ENCODE measurements around the gene TAF1.

DNA sequence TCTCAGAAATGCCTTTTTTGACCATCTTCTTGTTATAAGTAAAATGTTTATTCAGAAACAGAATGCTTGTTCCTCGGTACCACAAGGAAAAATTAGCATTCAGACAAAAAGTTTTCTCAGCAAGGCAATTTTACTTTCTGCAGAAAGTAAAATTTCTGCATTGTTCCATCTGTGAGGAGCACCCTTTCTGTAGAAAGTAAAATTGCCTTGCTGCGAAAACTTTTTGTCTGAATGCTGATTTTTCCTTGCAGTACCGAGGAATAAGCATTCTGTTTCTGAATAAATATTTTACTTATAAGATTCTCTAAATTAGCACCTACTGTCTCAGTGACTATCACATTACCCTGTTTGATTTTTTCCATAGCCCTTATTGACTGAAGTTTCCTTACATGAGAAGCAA, 39.8 kb upstream of the TAF1 start:
- TF ChIP-seq, protein P1, sequence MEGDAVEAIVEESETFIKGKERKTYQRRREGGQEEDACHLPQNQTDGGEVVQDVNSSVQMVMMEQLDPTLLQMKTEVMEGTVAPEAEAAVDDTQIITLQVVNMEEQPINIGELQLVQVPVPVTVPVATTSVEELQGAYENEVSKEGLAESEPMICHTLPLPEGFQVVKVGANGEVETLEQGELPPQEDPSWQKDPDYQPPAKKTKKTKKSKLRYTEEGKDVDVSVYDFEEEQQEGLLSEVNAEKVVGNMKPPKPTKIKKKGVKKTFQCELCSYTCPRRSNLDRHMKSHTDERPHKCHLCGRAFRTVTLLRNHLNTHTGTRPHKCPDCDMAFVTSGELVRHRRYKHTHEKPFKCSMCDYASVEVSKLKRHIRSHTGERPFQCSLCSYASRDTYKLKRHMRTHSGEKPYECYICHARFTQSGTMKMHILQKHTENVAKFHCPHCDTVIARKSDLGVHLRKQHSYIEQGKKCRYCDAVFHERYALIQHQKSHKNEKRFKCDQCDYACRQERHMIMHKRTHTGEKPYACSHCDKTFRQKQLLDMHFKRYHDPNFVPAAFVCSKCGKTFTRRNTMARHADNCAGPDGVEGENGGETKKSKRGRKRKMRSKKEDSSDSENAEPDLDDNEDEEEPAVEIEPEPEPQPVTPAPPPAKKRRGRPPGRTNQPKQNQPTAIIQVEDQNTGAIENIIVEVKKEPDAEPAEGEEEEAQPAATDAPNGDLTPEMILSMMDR (IDR thresholded peaks at IDR 0.05): no peak
- TF ChIP-seq POLR2A (IDR thresholded peaks at IDR 0.05): no peak
